Mucosa of rectum (tissue), 2 donors: Measurements from ENCODE around the gene TTC34.
A peak's percentile ranks its signal among the peaks of the same experiment; 100 is the strongest.

Experiments
- H3K27ac ChIP-seq, 2 donors: one replicate each; pipeline ENCODE4 v1.7.0; 2013; ENCODE audit warnings: inconsistent platforms in 2 of 2, low read depth in 2 of 2, low read length in 2 of 2
- H3K27me3 ChIP-seq, 2 donors: one replicate each; pipeline ENCODE4 v1.7.0; 2013; ENCODE audit warnings: low read length in 2 of 2; ENCODE audit not compliant: control insufficient read depth in 2 of 2, insufficient read depth in 2 of 2
- H3K36me3 ChIP-seq, 2 donors: one replicate each; pipeline ENCODE4 v1.7.0; 2013; ENCODE audit warnings: low read length in 2 of 2; ENCODE audit not compliant: control insufficient read depth in 2 of 2, insufficient read depth in 2 of 2
- H3K4me1 ChIP-seq, 2 donors: one replicate each; pipeline ENCODE4 v1.7.0; 2013; ENCODE audit warnings: low read length in 2 of 2, mild to moderate bottlenecking in 1 of 2; ENCODE audit not compliant: control insufficient read depth in 2 of 2, insufficient read depth in 2 of 2
- H3K4me3 ChIP-seq, 2 donors: one replicate each; pipeline ENCODE4 v1.7.0; 2013; ENCODE audit warnings: low read length in 2 of 2
- H3K9ac ChIP-seq, 2 donors: one replicate each; pipeline ENCODE4 v1.7.0; 2013; ENCODE audit warnings: low read length in 2 of 2, low read depth in 1 of 2, mild to moderate bottlenecking in 1 of 2
- H3K9me3 ChIP-seq, 2 donors: one replicate each; pipeline ENCODE4 v1.7.0; 2013; ENCODE audit warnings: low read length in 2 of 2; ENCODE audit not compliant: control insufficient read depth in 2 of 2
- donor health status: healthy.
- donor health status: Normal muscosa, but diverticular disease.

The TTC34 gene

GRCh38 chr1:2642131-2642559, 159.3 kb downstream of the TTC34 start:
- Histone ChIP-seq H3K4me3 (peak overlapping the region; percentile 75 to 76), H3K4me1 (peaks cover 8 to 15% of the 10 kb centered on the region in 2 donors), H3K9me3 (peaks cover 0 to 2% of the 10 kb centered on the region in 2 donors), H3K9ac (peak overlapping the region; percentile 70 to 76), H3K27ac (peak overlapping the region in 1 of 2 donors; percentile 86), H3K27me3 (peaks cover 0 to 2% of the 10 kb centered on the region in 2 donors), H3K36me3 (no peaks in the 10 kb centered on the region)

- H3K4me1 ChIP-seq, result peaks cover 8 to 15% of the 10 kb centered on the region in 2 donors
- peaks cover 0 to 6% of the 10 kb centered on the region in 2 donors for H3K27me3 ChIP-seq
- no peak overlapping the region for H3K27ac ChIP-seq
- no peak overlapping the region for H3K9ac ChIP-seq
- peaks cover 2 to 3% of the 10 kb centered on the region in 2 donors for H3K9me3 ChIP-seq
- no peaks in the 10 kb centered on the region for H3K36me3 ChIP-seq
- H3K4me3 ChIP-seq, result peak overlapping the region; percentile 75 to 76
Measured at GRCh38 chr1:2641381-2642130, 159.9 kb downstream of the TTC34 start.

GRCh38 chr1:2640626-2641025, 160.9 kb downstream of the TTC34 start:
- peaks cover 8 to 15% of the 10 kb centered on the region in 2 donors for H3K4me1 ChIP-seq
- peaks cover 3 to 6% of the 10 kb centered on the region in 2 donors for H3K9me3 ChIP-seq
- peaks cover 0 to 6% of the 10 kb centered on the region in 2 donors for H3K27me3 ChIP-seq
- no peak overlapping the region for H3K27ac ChIP-seq
- no peak overlapping the region for H3K9ac ChIP-seq
- no peak overlapping the region for H3K4me3 ChIP-seq
- no peaks in the 10 kb centered on the region for H3K36me3 ChIP-seq

- no peak overlapping the region for H3K9ac ChIP-seq
- H3K27ac ChIP-seq, result no peak overlapping the region
- H3K4me3 ChIP-seq, result no peak overlapping the region
- peaks cover 8 to 15% of the 10 kb centered on the region in 2 donors for H3K4me1 ChIP-seq
- H3K36me3 ChIP-seq, result no peaks in the 10 kb centered on the region
- H3K9me3 ChIP-seq, result peaks cover 3 to 6% of the 10 kb centered on the region in 2 donors
- H3K27me3 ChIP-seq, result peaks cover 0 to 6% of the 10 kb centered on the region in 2 donors
Measured at GRCh38 chr1:2639607-2640521, 161.6 kb downstream of the TTC34 start.

- Histone ChIP-seq H3K4me3 (no peak overlapping the region), H3K27me3 (peaks cover 0 to 6% of the 10 kb centered on the region in 2 donors), H3K4me1 (peaks cover 8 to 15% of the 10 kb centered on the region in 2 donors), H3K9ac (no peak overlapping the region), H3K9me3 (peaks cover 3 to 6% of the 10 kb centered on the region in 2 donors), H3K27ac (no peak overlapping the region), H3K36me3 (no peaks in the 10 kb centered on the region)
Measured at GRCh38 chr1:2639203-2639602, 162.3 kb downstream of the TTC34 start.

GRCh38 chr1:2638466-2639115, 162.9 kb downstream of the TTC34 start:
- Histone ChIP-seq H3K4me3 (no peak overlapping the region), H3K9ac (no peak overlapping the region), H3K4me1 (peaks cover 8 to 15% of the 10 kb centered on the region in 2 donors), H3K27ac (no peak overlapping the region), H3K27me3 (peaks cover 0 to 6% of the 10 kb centered on the region in 2 donors), H3K36me3 (no peaks in the 10 kb centered on the region), H3K9me3 (peaks cover 3 to 6% of the 10 kb centered on the region in 2 donors)

- H3K4me3 ChIP-seq, result no peak overlapping the region
- H3K27me3 ChIP-seq, result peaks cover 0 to 6% of the 10 kb centered on the region in 2 donors
- H3K27ac ChIP-seq, result no peak overlapping the region
- H3K9me3 ChIP-seq, result peaks cover 3 to 6% of the 10 kb centered on the region in 2 donors
- H3K4me1 ChIP-seq, result peaks cover 8 to 9% of the 10 kb centered on the region in 2 donors
- H3K36me3 ChIP-seq, result no peaks in the 10 kb centered on the region
- H3K9ac ChIP-seq, result no peak overlapping the region
Measured at GRCh38 chr1:2637442-2638145, 163.9 kb downstream of the TTC34 start.

GRCh38 chr1:2636733-2637132, 164.8 kb downstream of the TTC34 start:
- H3K4me1 ChIP-seq, result peaks cover 0 to 6% of the 10 kb centered on the region in 2 donors
- no peak overlapping the region for H3K27ac ChIP-seq
- H3K4me3 ChIP-seq, result no peak overlapping the region
- H3K36me3 ChIP-seq, result no peaks in the 10 kb centered on the region
- H3K9me3 ChIP-seq, result peaks cover 3 to 6% of the 10 kb centered on the region in 2 donors
- H3K27me3 ChIP-seq, result peaks cover 0 to 6% of the 10 kb centered on the region in 2 donors
- no peak overlapping the region for H3K9ac ChIP-seq

GRCh38 chr1:2635361-2636010, 166.0 kb downstream of the TTC34 start:
- peaks cover 10 to 15% of the 10 kb centered on the region in 2 donors for H3K4me1 ChIP-seq
- H3K4me3 ChIP-seq, result no peak overlapping the region
- peaks cover 3 to 6% of the 10 kb centered on the region in 2 donors for H3K9me3 ChIP-seq
- no peak overlapping the region for H3K9ac ChIP-seq
- H3K36me3 ChIP-seq, result no peaks in the 10 kb centered on the region
- H3K27me3 ChIP-seq, result peaks cover 0 to 6% of the 10 kb centered on the region in 2 donors
- H3K27ac ChIP-seq, result no peak overlapping the region
